Hematopoietic multipotent progenitor cell treated with erythropoietin and hydrocortisone succinate and interleukin-3 and kit ligand, for 15 days (in vitro differentiated cells): ENCODE measurements around the gene NEURL2.
"Not testable (repeated sequence)": the region's sequence is repeated elsewhere in the genome, so short reads cannot be mapped to it uniquely, and the experiment has no call there.

Source experiments
- DNase-seq: peaks from one replicate; pipeline ENCODE4 v3.0.0-alpha.2; 2015; ENCODE audit warnings: low spot score

NEURL2 gene

DNA sequence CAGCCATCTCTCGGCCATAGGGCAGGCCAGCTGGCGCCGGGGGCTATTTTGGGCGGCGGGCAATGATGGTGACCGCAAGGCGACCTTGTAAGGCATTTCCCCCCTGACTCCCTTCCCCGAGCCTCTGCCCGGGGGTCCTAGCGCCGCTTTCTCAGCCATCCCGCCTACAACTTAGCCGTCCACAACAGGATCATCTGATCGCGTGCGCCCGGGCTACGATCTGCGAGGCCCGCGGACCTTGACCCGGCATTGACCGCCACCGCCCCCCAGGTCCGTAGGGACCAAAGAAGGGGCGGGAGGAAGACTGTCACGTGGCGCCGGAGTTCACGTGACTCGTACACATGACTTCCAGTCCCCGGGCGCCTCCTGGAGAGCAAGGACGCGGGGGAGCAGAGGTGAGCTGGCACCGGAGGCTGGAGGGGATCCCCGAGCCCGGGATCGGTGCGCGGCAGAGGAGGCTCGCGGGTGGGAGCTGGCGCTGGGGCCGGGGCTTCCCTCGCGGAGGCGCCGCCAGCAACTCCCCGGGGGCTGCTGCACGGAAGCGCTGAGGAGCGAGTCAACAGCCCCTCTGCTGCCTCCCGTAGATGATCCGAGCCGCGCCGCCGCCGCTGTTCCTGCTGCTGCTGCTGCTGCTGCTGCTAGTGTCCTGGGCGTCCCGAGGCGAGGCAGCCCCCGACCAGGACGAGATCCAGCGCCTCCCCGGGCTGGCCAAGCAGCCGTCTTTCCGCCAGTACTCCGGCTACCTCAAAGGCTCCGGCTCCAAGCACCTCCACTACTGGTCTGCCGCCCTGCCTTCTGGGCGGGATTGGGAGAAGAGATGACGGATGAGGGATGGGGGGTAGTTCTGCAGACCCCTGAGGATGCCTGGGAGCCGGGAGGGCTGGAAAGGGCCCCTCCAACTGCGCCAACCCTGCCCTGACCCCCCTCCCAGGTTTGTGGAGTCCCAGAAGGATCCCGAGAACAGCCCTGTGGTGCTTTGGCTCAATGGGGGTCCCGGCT is at the start of gene NEURL2, which contains the start of gene CTSA:
TSS of gene NEURL2 (minus strand) at position 224 of the 999 bp plus-strand sequence. CDS start at position 7, 217 bp downstream.
TSS of gene CTSA (plus strand) at position 351 of the 999 bp plus-strand sequence. CDS start at position 585, 234 bp downstream.
- DNase-seq, result peak; percentile 80

DNA sequence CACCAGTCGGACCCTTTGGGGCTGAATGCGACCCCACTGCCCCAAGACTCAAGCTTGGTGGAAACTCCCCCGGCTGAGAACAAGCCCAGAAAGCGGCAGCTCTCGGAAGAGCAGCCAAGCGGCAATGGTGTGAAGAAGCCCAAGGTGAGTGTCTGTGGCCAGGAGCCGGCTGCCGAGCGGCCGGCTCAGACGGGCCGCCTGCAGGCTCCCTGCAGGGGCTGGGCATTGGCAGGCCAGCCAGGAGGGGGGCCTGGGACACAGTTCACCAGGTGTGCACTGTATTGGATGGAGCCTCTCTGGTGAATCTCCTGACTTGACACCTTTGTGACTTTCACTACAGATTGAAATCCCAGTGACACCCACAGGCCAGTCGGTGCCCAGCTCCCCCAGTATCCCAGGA is 49.5 kb upstream of the NEURL2 start:
- no peak for DNase-seq

GRCh38 chr20:45940053-45940452 is 49.0 kb upstream of the NEURL2 start:
- DNase-seq, result no peak

DNA sequence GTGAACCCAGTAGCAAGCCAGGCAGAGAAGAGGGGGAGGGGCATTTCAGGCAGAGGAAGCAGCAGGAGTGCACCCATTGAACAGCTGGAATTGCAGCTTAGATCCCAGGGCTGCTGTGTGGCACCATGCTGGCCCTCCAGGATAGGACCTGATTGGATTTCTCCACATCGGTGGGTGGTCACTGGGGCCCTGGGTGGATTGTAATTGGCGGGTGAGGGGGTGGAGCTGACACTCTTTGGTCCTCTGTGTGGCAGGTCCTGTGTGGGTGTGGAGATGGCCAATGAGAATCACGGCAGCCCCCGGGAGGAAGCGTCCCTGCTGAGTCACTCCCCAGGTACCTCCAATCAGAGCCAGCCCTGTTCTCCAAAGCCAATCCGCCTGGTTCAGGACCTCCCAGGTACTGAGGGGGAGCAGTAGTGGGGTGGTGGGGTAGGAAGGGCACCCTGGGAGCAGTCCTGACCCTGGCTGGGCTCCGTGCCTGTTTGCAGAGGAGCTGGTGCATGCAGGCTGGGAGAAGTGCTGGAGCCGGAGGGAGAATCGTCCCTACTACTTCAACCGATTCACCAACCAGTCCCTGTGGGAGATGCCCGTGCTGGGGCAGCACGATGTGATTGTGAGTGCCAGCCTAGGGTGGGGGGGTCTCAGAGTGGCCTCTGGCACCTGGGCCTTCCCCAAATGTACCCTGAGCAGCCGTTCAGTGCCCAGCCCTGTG is 47.9 kb upstream of the NEURL2 start:
- DNase-seq, result no peak

DNA sequence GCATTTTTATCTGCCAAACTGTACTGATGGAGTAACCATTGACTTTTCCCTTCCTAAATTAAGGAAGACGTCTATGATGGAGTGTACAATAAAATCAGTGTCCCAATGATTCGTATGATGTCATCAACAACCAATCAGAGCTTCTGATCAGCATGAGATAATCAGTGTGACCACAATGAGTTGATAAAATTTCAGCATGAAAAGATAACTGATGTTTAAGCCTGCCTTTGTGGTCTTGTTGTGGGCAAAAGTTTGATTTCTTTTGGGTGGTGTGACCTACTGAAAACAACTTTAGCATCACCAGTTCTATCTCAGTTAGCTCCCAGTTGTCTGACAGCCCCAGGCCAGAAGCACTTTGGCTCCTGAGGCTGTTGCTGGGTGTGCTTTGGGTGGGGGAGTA is 46.8 kb upstream of the NEURL2 start:
- DNase-seq, result no peak

DNA sequence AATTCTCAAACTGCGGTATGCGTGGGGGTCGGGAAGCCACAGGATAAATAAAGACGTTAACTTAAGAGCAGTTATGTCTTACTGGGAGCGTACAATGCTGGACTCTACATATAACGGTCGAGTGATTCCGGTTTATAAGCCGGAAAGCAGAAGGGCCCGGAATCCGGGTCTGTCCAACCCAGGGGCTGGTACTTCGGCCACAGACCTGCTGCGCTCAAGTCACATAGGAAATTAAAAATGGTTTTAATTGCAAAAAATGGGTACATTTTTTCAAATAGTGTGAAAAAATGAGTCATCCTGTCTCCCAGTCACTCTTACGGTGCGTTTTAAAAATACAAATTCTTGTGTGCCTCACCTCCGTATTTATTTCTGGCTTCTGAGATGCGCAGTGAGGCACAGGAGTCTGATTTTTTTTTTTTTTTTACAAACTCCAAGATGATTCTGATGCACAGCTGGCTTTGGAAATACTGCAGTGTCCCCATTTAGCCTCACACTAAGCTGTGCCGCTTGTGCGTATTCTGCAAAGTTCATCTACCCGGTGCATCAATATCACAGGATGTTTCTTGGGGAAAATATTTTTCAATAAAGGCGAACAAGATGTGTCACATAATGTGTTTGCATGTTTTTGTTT is 44.5 kb upstream of the NEURL2 start:
- no peak for DNase-seq

DNA sequence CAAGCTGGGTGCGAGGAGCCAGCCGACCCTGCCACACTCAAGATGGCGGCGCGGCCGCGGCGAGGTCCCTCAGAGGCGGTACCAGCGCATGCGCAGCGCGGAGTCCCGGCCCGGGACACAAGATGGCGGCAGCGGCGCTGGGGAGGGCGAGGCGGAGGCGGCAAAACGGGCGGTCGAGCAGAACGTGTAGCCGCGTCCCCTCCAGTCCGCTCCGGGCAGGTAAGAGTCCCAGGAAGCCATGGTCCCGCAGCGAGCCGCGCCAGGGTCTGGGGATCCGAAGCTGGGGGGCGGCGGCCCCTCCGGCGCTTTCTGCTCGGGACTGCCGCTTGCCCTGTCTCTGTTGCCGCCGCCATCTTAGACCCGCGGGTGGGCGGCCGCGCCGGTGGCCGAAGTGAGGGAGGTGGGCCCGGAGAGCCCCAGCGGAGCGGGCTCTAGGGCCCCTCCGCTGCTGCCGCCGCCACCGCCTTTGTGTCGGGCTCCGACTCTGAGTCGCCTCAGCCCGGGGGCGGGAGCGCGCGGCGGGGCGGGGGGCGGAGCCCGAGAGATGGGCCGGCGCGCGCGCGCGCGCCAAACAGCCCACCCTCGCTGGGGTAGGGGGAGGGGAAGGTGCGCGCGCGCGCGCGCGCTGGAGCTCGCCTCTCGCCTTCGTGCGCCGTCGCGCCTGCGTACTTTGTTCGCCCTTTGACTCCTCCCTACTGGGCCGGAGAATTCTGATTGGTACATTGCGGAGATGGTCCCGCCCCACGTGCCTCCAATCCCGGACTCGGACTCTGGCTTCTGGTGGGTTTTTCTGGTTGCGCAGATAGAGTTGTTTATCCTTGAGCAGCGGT is 43.8 kb upstream of the NEURL2 start, which contains the start of gene PCIF1:
TSS of gene PCIF1 (plus strand) at position 98 of the 830 bp plus-strand sequence. CDS start 4,317 bp downstream, outside the sequence.
- peak; percentile 97 for DNase-seq

- peak; percentile 49 for DNase-seq
These were observed 43.1 kb upstream of the NEURL2 start for GRCh38 chr20:45934046-45934585.

DNA sequence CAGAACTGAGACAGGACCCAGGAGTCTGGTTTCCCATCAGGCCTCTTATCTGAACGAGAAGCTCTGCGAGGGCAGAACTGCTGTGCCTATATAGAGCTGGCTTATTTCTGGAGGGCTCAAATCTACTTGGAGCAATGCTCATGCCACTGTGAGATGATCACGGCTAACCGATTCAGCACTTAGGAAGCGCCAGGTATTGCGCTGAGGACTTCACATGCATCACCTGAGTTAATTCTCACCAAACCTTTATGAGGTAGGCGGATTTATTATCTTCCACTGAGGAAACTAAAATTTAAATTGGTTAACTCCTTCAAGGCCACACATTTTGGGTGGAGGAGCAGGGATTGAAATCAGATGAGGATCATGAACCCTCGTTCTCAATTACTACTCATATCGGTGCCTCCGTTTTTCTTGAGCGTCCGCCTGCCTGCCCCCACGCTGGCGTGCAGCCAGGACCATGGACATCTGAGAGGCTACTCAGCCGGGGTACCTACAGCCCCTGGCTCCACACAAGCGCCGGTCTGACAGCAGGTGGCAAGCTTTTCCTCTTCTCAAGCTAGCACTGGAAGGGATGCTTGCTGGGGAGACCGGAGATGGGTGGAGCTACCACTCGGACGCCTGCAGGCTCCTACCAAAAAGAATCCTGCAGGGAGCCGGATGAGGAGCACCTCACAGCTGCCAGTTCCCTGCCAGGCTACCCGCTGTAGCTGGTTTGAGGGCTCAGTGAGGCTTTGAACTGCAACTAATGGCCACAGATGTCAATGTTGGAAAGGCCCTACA is 42.4 kb upstream of the NEURL2 start:
- DNase-seq, result peak; percentile 59

GRCh38 chr20:45931680-45932079 is 40.7 kb upstream of the NEURL2 start:
- DNase-seq, result not testable (repeated sequence)

GRCh38 chr20:45927071-45927878 is 36.3 kb upstream of the NEURL2 start:
- DNase-seq, result no peak

GRCh38 chr20:45926731-45927070 is 35.7 kb upstream of the NEURL2 start:
- DNase-seq, result no peak

- DNase-seq, result no peak
These were observed 35.0 kb upstream of the NEURL2 start for GRCh38 chr20:45925821-45926506.

GRCh38 chr20:45924391-45925261 is 33.6 kb upstream of the NEURL2 start:
- DNase-seq, result peak; percentile 28

DNA sequence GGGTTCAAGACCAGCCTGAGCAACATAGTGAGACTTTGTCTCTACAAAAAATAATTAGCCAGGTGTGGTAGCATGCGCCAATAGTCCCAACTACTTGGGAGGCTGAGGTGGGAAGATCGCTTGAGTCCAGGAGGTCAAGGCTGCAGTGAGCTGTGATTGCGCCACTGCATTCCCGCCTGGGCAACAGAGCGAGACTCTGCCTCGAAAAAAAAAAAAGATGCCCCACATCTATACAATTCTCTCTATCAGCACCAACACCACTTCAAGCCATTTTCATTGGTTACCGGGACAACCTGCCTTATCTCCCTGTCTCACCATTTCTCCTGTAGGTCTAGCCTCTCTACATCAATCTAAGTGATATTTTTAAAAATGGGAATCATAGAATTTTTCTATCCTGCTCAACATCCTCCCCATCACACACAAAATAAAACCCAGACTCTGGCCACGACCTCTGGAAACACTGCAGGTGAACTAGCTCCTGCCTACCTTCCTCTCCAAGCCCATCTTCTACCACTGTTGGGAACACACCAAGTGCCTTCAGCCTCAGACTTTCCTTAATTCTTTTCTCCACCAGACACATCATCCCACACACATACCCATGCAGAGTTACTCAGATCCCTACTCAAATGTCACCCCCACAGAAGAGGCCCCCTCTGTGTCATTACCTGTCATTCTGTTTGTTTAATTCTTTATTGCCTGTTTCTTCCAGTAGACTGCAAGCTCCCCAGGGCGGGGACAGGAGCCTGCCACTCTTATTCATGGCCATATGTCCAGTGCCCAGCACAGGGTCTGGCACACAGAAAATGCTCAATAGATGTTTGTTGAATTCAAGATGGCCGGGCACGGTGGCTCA is 30.6 kb upstream of the NEURL2 start:
- DNase-seq, result no peak

GRCh38 chr20:45920462-45921336 is 29.7 kb upstream of the NEURL2 start:
- no peak for DNase-seq
